Measurements from ENCODE around the gene ADAMTSL4. TPM values are rescaled to one million over a fixed set of nuclear protein-coding genes. Genes with fewer than 3 reads are reported as not detected.

The ADAMTSL4 gene
- total and polyA plus RNA-seq, 9 of the 15 experiments (the other 6 are each of a cell fraction or from before 2014, with no cell fraction given): 12.7 to 212 (median 35.6) TPM

- intact Hi-C loops (cut with micrococcal nuclease): no loop called here
- no peak overlapping the region for H3K4me3 ChIP-seq
- H3K27ac ChIP-seq (ENCODE audit: extremely low read depth, low read depth, low read length): no peak overlapping the region; the same call in 2 of the 3 replicates
- ATAC-seq (peak; percentile 75), FAIRE-seq (no peak), DNase-seq (ENCODE audit: extremely low read depth in 1 of 4, low spot score in 3 of 4) (peak in 1 of 4 experiments; percentile 48)
- no peaks in the 10 kb centered on the region for H4K20me1 ChIP-seq (replicated peaks; ENCODE audit: control insufficient read depth, insufficient read depth, low read length)
- peaks cover 4 to 20% of the 10 kb centered on the region in 2 experiments; a peak in 4 of 5 replicates for H3K4me1 ChIP-seq (replicated peaks in 1 of 2; ENCODE audit: control insufficient read depth in 2 of 2, insufficient read depth in 2 of 2, low read length in 2 of 2)
- CTCF ChIA-PET (ENCODE audit: low intra/inter-chr PET ratio): no interaction called here
- no peaks in the 10 kb centered on the region for H3K9me1 ChIP-seq (ENCODE audit: control insufficient read depth, insufficient read depth, low read length)
- in situ Hi-C loops (cut with MboI): no loop called here
- POLR2A ChIA-PET: interaction anchor here (0.6 to 6.3 kb wide), 4 partner anchors 9 to 78 kb away, joined by 3 to 53 read pairs (median 6); partner anchors contain the start of genes ADAMTSL4 and FALEC
- H3K9me3 ChIP-seq (replicated peaks; ENCODE audit: control insufficient read depth, insufficient read depth, low read depth, low read length): no peaks in the 10 kb centered on the region
- peak overlapping the region; percentile 82 for H2AFZ ChIP-seq (ENCODE audit: low read depth, low read length)
- 76% methylated on average over 15 of the region's 17 CpGs for WGBS (ENCODE audit: insufficient coverage, low coverage, missing lambda C conversion rate)
- H3K27me3 ChIP-seq (ENCODE audit: control insufficient read depth in 2 of 2, insufficient read depth in 2 of 2, low read length in 2 of 2): no peaks in the 10 kb centered on the region
- peak overlapping the region in 1 of 2 experiments; percentile 79; a peak in 2 of 4 replicates for H3K9ac ChIP-seq (ENCODE audit: insufficient read depth in 1 of 2, low read depth in 2 of 2, low read length in 2 of 2)
- H3K79me2 ChIP-seq (ENCODE audit: control insufficient read depth, insufficient read depth, low read length): no peaks in the 10 kb centered on the region
- no peaks in the 10 kb centered on the region for H3K36me3 ChIP-seq (ENCODE audit: control insufficient read depth, insufficient read depth, low read length)
- H3K4me2 ChIP-seq (ENCODE audit: insufficient read depth, low read length): no peak overlapping the region
- BruUV-seq (replicated peaks): no TSS peak
- no peak for TF ChIP-seq KDM1A (IDR thresholded peaks at IDR 0.05)
- TF ChIP-seq ZNF431 (CRISPR knock-in tag; IDR thresholded peaks at IDR 0.05): no peak
- TF ChIP-seq HNRNPK (IDR thresholded peaks at IDR 0.05; ENCODE audit: low read depth, low read length, poor library complexity, severe bottlenecking): no peak
- TF ChIP-seq, protein P1, sequence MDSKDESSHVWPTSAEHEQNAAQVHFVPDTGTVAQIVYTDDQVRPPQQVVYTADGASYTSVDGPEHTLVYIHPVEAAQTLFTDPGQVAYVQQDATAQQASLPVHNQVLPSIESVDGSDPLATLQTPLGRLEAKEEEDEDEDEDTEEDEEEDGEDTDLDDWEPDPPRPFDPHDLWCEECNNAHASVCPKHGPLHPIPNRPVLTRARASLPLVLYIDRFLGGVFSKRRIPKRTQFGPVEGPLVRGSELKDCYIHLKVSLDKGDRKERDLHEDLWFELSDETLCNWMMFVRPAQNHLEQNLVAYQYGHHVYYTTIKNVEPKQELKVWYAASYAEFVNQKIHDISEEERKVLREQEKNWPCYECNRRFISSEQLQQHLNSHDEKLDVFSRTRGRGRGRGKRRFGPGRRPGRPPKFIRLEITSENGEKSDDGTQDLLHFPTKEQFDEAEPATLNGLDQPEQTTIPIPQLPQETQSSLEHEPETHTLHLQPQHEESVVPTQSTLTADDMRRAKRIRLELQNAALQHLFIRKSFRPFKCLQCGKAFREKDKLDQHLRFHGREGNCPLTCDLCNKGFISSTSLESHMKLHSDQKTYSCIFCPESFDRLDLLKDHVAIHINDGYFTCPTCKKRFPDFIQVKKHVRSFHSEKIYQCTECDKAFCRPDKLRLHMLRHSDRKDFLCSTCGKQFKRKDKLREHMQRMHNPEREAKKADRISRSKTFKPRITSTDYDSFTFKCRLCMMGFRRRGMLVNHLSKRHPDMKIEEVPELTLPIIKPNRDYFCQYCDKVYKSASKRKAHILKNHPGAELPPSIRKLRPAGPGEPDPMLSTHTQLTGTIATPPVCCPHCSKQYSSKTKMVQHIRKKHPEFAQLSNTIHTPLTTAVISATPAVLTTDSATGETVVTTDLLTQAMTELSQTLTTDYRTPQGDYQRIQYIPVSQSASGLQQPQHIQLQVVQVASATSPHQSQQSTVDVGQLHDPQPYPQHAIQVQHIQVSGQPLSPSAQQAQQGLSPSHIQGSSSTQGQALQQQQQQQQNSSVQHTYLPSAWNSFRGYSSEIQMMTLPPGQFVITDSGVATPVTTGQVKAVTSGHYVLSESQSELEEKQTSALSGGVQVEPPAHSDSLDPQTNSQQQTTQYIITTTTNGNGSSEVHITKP (IDR thresholded peaks at IDR 0.05; ENCODE audit: partially characterized antibody): peak; percentile 41
- TF ChIP-seq, protein P2, sequence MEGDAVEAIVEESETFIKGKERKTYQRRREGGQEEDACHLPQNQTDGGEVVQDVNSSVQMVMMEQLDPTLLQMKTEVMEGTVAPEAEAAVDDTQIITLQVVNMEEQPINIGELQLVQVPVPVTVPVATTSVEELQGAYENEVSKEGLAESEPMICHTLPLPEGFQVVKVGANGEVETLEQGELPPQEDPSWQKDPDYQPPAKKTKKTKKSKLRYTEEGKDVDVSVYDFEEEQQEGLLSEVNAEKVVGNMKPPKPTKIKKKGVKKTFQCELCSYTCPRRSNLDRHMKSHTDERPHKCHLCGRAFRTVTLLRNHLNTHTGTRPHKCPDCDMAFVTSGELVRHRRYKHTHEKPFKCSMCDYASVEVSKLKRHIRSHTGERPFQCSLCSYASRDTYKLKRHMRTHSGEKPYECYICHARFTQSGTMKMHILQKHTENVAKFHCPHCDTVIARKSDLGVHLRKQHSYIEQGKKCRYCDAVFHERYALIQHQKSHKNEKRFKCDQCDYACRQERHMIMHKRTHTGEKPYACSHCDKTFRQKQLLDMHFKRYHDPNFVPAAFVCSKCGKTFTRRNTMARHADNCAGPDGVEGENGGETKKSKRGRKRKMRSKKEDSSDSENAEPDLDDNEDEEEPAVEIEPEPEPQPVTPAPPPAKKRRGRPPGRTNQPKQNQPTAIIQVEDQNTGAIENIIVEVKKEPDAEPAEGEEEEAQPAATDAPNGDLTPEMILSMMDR (IDR thresholded peaks at IDR 0.05 in 2 of 3, conservative IDR thresholded peaks at IDR 0.05 in 1 of 3; ENCODE audit: insufficient read depth in 2 of 3, low read depth in 1 of 3, low read length in 3 of 3): peak; percentile 24 to 42 (median 38); a peak in 4 of 6 replicates
- TF ChIP-seq RAD21 (CRISPR knock-in tag; conservative IDR thresholded peaks at IDR 0.05 in 1 of 2, IDR thresholded peaks at IDR 0.05 in 1 of 2): peak in 1 of 2 experiments; percentile 31; a peak in 1 of 4 replicates
- no peak for TF ChIP-seq ZC3H4 (CRISPR knock-in tag; IDR thresholded peaks at IDR 0.05; ENCODE audit: borderline replicate concordance)
- no peak for TF ChIP-seq ZC3H8 (IDR thresholded peaks at IDR 0.05)
- TF ChIP-seq SMC3 (conservative IDR thresholded peaks at IDR 0.05; ENCODE audit: insufficient read depth, low read depth, low read length): no peak
- TF ChIP-seq ZFX (CRISPR knock-in tag; IDR thresholded peaks at IDR 0.05): peak; percentile 36; the same call in 1 of the 2 replicates
- no peak for TF ChIP-seq GABPB1 (CRISPR knock-in tag; IDR thresholded peaks at IDR 0.05)
- no peak for TF ChIP-seq ZBTB7A (IDR thresholded peaks at IDR 0.05; ENCODE audit: borderline replicate concordance, control insufficient read depth, low read depth, low read length)
Observed at GRCh38 chr1:150537732-150538684, 11.2 kb upstream of the ADAMTSL4 start.

All from K562 (cell line).